GM18517 (cell line): Measurements from ENCODE around the gene SF3B2.

Experiments used
- ATAC-seq: cut with Tn5 transposase; IDR thresholded peaks from one replicate; pipeline ENCODE4 v1.9.1; 2021; ENCODE audit warnings: mild to moderate bottlenecking, moderate library complexity; ENCODE audit not compliant: unreplicated experiment

SF3B2 gene

DNA sequence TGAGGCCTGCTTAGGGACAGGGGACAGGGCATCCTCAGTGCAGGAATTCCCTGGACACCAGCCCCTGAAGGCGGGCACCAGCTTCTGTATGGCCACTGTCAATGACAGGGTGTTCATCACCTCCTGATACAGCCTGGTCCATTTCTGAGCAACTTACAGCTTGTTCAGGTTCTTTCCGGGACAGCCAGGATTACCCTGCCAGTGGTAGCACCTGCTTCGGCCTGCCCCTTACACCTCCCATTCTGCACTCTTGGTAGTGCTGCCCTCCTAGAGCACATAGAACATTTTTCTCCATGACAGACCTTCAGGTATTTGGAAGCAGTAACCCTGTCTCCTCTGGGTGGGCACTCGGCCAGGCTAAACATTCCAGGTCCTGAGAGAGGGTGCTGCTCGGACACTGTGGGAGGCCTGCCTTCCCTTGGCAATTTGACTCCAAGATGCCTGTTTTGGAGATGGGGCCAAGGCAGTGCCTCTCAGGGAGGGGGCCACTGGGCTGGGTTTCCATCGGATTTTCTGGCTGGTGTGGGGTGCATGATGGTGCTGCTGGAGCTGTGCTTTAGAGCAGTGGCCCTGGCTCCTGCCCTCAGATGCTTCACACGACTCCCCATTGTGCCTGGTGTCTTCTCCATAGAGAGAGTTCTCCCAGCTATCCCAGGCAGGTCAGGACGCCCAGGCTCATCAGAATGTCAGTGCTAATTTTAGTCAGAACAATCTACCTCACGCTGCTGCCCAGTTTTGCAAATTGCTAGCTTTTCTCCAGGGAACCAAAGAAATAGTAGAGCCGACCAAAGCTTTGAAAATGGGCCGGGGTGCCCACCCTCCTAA lies 4.4 kb upstream of the SF3B2 start:
- no peak for ATAC-seq

DNA sequence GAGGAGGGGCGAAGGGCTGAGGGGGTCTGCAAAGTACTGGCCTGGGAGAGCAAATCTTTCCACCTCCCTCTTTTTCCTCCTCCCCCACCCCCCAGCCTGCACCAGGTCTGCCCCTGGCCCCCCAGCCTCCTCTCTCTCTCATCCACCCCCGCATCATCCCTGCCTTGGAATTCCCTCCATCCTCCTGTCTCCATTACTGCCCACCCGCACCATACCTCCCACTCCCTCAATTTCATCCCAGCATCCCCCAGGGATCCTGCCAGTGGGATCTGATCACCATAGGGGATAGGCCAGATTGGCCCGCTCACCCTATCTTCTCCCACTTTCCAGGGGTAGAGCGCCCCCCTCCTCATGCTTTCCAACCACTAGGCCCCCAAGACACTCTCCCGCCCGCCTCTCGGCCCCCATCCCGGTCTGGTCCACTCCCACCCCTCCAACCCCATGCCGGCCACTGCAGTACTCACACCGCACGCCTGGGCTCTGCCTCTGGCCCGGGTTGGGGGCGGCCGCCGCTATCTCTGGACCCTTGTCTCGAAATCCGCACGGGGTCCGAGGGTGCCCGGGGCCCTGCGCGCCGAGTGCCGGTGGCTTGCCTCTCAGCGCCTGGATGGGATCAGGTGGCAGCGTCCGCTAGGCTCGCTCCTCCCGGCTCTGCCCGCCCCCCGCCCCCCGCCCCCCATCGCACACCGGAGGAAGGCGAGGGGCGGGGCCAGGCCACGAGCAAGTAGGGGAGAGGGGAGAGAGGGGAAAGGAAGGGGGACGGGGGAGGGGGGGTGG lies 3.4 kb upstream of the SF3B2 start, which contains the start of gene GAL3ST3:
Gene GAL3ST3, minus strand, starts transcription at position 615 of the 777 bp plus-strand sequence. CDS start 3,746 bp downstream, outside the sequence.
- no peak for ATAC-seq

DNA sequence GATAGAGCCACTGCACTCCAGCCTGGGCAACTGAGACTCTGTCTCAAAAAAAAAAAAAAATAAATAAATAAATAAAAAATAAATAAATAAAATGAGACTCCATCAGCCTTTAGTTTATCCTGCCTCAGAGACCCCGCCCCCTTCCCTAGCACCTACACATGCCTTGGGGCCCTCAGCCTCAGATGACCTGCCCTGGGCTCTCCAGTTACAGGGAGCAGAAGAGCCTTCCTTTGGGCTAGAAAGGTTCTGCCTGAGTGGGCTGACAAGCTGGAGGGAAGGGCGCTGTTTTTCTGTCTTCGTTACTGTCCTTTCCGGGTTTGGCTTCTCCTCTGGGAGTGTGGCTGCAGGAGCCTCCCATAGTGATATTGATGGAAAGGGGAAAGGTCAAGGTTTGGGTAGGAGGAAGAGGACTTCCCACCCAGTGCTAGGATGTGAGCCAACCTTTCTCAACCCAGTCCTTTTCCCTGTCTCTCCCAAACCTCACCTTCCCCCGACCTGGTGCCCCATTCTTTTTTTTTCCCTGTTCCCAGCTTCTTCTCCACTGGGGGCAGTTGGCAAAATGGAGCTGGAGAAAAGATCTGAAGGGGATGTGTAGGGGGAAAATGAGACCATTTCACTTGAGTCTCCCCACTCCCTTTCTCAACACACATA lies 1.5 kb upstream of the SF3B2 start:
- no peak for ATAC-seq

DNA sequence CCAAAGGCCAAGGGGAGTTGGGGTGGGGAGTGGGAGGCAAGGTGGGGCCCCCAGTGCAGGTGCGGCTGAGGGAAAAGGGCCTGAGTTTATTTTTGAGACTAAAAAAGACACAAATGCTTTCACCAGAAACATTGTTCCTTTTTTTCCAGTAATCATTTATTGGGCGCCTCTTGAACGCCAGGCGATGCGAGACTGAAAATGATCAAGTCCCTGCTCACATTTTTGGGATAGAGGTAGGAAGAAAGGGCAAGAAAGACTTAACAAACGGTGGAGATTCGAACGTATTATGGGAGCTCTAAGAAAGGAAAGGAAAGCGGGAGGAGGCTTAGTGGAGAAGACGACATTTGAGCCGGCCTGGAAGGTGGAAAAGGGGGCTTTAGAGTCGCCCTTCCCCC lies 796 bp upstream of the SF3B2 start:
- ATAC-seq = no peak

DNA sequence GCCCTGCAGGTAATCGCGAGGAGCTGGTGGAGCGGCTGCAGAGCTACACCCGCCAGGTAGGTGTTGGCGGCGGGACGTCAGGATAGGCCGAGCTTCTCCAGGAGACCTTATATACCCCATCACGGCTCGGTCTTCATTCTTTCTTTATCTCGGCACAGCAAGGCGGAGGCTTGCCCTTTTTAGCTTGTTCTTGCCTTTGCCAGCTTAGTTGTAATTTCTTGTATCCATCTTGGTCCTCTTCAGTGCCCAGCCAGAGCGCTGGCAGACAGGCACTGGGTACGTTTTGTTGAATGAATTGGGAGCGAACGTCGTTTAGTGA lies 459 bp downstream of the SF3B2 start:
- ATAC-seq = no peak

DNA sequence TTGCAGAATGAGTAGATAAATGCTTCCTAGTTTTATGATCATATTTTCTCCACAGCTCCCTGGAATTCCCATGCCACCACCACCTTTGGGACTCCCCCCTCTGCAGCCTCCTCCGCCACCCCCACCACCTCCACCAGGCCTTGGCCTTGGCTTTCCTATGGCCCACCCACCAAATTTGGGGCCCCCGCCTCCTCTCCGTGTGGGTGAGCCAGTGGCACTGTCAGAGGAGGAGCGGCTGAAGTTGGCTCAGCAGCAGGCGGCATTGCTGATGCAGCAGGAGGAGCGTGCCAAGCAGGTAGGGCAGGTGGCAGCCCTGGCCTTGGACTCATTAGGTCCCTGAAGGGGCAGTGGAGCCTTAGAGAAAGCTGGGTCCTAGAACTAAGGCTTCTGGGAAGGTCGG lies 2.9 kb downstream of the SF3B2 start:
- ATAC-seq = no peak

DNA sequence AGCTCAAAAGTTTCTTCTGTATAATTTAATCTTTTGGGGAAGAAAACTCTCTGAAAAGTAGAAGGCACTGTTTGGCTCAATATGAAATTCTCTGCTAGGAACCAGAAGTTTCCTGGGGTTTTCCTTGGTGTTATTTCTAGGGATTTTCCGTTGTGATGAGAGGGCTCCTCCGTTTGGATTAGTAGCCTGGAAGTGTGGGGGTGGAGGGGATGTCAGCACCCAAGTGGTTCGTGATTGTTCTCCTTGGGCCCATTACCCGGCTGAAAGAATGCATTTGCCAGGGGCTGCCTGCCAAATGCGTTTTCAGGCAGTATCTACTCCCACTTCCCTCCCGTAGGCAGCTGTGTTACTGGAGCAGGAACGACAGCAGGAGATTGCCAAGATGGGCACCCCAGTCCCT lies 4.3 kb downstream of the SF3B2 start:
- ATAC-seq = no peak

DNA sequence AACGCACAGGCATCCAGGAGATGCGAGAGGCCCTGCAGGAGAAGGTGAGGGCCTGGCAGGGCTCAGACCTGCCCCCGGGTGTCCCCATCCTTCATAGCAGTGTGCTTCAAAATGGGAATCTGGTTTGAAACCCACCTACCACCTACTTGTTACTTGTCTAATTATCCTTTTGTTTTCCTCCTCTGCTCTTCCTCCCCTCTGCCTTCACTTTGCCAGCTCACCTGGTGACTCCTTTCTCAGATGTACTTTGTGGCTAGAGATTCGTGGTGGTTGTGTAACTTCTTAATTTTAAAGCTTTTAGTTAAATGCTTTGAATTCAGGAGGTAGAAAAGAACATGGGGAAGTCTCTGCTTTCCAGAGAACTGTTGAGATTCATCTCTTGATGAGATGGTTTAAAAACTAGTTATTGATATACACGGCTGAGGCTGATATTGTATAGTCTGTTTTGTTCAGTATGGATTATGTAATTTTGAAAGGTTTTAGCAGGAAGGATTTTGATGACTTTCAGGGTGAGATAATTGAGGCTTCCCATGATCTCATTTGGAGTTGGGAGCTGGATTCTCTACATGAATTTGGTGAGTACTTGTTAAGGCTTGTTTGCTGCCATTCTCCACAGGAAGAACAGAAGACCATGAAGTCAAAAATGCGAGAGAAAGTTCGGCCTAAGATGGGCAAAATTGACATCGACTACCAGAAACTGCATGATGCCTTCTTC lies 8.0 kb downstream of the SF3B2 start:
- no peak for ATAC-seq

DNA sequence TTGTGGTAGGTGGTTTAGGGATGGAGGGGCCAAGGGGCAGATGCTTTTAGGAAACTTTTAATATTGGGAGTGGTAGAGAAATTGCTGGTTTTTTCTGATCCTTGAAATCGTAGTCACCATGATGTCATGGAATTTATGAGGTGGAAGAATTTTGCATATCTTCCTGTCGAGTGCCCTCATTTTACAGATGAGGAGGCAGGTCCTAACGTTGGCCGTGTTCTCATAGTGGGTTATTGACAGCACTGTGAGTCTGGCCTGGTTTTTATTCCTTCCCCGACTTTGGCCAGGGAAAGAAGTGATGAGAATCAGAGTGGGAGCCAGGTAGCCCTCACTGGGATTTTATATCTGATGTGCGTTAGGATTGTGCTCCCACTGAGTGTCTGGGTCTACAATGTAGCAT lies 9.1 kb downstream of the SF3B2 start:
- ATAC-seq = no peak

DNA sequence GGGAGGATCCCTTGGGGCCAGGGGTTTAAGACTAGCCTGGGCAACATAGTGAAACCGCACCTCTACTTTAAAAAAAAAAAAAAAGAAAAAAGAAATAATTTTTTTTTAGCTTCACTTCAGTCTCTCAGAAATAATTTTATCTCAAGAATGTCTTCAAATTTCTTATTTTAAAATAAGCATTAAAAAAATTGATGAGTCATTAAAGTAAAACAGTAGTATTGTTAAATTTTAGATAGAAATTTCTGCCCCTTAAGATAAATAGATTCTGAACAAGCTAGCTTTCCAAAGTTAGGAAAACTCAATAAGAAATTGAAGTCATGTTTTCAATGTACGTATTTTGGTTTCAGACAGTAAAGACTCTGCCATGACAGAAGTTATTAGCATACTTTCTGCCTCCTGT lies 10.2 kb downstream of the SF3B2 start:
- no peak for ATAC-seq

DNA sequence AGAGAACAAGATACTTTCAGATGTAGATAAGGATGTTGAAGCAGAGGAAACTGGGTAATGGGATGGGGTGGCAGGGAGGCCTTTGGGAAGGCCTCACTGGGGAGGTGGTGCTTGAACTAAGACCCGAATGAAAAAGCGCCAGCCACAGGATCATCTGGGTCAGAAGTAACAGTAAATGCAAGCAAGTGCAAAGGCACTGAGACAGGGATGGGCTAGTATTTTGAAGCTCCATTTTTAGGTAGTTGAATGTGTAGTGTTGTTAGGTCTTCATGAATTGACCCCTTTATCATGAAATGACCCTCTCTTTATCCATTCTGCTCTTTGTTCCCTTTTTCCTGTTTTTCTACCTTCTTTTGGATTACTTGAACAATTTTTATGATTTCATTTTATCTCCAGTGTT lies 11.7 kb downstream of the SF3B2 start:
- ATAC-seq = no peak

DNA sequence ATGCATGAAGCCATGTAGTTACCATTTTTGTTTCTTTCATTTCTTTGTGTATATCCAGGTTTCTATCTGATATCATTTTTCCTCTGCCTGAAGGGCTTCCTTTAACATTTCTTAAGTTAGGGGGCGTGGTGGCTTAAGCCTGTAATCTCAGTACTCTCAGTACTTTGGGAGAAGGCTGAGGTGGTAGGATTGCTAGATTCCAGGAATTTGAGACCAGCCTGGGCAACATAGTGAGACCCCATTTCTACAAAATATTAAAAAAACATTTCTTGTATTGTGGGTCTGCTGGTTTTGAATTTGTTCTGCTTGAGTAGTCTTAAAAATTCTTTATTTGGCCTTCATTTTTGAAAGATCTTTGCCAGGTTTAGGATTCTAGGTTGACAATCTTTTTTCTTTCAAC lies 12.4 kb downstream of the SF3B2 start:
- no peak for ATAC-seq

DNA sequence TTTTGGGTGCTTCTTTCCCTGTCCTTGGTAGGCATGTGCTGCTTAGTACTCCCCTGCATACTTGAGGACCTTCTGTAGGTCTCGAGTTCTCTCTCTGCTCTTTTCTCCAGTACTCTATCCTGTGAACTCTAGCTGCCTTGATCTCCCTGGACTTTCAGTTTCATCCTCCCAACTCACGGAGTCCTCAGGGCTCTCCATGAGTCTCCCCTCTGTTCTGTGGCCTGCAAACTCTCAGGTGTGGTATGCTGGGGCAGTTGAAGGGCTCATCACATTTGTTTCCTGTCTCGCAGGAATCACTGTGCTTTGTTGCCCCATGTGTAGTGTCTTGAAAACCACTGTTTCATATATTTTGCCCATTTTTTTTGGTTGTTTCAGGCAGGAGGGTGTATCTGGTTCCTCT lies 14.6 kb downstream of the SF3B2 start:
- ATAC-seq = no peak

DNA sequence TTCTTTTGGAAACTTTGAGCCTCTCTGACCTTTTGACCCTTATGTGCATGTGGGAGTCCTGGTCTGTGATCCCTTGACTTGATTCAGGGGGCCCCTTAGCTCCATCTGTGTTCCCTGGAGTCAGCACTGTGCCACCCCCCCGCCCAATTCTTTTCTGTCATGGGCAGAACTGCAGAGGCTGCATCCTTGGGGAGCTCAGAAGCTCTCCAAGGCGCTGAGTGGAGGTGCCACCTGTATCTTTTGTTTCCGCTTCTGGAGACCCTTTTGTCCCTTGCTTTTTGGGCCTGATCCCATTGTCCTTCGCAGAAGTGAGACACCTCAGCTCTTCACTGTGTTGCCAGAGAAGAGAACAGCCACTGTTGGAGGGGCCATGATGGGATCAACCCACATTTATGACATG lies 15.5 kb downstream of the SF3B2 start:
- no peak for ATAC-seq

DNA sequence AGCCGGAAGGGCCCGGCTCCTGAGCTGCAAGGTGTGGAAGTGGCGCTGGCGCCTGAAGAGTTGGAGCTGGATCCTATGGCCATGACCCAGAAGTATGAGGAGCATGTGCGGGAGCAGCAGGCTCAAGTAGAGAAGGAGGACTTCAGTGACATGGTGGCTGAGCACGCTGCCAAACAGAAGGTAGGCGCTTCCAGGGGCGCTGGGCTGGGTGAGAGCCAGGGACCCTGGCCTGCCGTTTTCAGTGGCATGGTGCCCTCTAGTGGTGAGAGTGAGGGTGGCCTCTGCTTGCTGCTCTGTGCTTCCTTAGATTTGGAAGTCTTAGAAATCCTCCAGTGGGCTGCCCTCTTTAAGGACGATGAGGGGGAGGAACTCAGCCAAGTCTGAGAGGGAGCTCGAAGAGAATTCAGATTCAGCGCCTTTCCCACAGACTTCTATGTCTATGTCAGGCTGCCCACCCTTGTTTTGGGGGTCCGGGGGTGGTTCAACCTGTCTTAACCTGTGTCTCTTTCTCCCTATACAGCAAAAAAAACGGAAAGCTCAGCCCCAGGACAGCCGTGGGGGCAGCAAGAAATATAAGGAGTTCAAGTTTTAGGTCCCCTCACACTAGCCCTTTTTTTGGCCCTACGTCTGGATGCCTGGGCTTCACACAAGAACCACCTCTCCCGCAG lies 16.1 kb downstream of the SF3B2 start:
- no peak for ATAC-seq

DNA sequence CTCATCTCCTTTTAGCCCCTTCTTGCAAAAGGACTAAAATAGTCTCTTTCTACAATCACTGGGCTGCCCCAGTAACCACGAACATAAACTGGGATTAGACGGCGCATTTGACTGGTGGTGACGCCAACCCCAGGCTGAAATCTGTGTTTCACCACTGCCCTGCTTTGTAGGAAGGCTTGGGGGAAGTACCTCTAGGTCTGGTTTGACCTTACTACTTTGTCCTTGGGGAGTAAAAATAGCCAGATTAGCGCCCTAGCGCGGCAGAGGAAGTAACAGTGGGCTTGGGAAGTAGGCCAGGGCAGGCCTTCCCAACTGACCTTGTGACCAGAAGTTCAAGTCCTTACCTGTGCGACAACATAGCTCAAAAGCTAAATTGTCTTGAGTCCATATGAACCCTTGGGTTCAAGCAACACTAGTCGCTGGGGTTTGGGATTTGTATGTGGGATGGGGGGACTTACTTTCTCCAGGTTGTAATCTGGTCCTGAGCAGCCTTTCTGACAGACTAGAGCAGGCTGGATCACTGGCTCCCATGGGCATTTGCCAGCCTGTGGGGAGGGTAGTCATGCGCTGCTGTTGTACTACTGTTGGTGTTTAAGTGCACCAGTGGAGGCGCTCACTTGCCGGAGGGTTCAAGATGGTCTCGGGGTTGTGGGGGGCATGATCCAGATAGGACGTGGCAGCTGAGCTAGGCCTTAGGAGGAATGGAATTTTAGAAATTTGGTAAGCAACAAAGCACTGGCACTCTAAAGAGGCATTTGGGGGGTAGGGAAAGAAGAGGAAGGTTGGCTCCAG lies 17.0 kb downstream of the SF3B2 start:
- no peak for ATAC-seq

DNA sequence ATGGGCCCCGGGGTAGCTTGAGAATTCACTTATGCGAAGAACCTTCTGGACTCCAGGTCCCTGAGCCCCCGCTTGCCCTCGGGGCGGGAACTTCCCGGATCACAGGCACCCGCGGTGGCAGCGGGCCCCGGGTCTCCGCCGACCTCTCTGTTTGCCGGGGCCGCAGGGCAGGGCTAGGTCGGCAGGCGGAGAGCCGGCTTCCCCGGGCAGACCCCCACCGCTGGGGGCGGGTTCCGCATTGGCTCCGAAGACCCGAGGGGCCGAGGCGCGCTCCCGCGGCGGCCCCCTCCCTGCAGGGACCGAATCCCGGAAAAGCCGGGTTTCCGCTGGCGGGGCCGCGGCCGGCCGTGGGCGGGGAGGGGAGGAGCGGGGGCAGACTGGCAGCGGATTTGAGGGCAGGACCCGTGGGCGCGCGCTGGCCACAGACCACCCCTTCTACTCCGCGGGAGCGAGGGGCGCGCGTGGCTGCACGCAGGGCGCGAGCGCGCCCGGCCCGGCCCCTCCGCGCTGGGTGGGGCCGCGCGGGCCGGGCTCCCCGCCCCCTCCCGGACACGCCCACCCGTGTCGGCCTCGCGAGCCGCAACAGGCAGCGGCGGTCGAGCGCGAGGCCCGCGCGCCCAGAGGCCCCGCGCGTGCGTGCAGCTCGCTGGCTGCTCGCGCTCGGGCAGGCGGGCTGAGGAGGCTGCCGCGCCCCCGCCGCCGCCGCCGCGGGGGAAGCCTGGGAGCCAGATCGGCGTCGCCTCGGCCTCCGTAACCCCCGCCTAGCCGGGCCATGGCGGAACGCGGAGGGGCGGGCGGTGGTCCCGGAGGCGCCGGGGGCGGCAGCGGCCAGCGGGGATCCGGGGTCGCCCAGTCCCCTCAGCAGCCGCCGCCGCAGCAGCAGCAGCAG lies 17.8 kb downstream of the SF3B2 start, which contains the start of gene PACS1:
Gene PACS1, plus strand, starts transcription at position 558 of the 889 bp plus-strand sequence. Its CDS starts 215 bp downstream, at position 773.
- no peak for ATAC-seq

DNA sequence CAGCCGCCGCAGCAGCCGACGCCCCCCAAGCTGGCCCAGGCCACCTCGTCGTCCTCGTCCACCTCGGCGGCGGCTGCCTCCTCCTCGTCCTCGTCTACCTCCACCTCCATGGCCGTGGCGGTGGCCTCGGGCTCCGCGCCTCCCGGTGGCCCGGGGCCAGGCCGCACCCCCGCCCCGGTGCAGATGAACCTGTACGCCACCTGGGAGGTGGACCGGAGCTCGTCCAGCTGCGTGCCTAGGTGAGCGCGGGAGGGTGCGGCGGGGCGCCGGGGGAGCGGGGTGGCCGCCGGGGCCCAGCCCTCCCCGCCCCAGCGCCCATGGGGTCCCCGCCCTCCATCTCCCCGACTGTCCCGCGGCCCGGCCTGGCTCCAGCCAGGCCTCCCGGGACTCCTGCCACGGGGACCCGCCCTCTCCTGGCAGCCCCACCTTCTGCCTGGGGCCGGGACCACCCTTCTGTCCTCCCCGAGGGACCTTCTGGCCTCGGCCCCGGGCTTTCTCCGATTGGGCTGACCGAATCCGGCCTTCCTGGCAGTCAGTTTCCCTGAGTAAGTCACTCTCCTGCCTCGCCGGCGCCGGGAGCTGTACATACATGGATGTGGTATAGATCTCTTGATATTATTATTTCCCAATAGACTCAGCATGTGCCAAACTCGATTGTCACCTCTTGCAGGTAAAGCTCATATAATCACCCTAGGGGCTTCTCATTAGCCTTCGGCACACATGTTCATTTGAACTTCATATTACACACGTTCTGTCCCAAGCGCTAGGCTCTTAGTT lies 18.6 kb downstream of the SF3B2 start:
- no peak for ATAC-seq
